ENCODE measurements around the gene CHMP1A.
A peak's percentile ranks its signal among the peaks of the same experiment; 100 is the strongest.
"Not testable (repeated sequence)": the region's sequence is repeated elsewhere in the genome, so short reads cannot be mapped to it uniquely, and the experiment has no call there.

CHMP1A gene

GRCh38 chr16:89657442-89658220 lies at the start of gene CHMP1A, which contains the start of gene SPATA33:
CHMP1A (minus strand) TSS chr16:89657708; CDS start chr16:89657588, 120 bp downstream.
SPATA33 (plus strand) TSS chr16:89657836; CDS start chr16:89657912, 76 bp downstream.
- peak; percentile 95 for DNase-seq

GRCh38 chr16:89706518-89707260 lies 49.2 kb upstream of the CHMP1A start:
- no peak for DNase-seq

- no peak for DNase-seq
Observed at GRCh38 chr16:89705006-89705405, 47.5 kb upstream of the CHMP1A start.

GRCh38 chr16:89704281-89704680 lies 46.8 kb upstream of the CHMP1A start:
- DNase-seq: no peak

- DNase-seq: peak; percentile 87
Observed at GRCh38 chr16:89701425-89702406, 44.2 kb upstream of the CHMP1A start, which contains the start of gene SPATA2L. SPATA2L (minus strand) TSS chr16:89701705; CDS start chr16:89701232, 473 bp downstream.

- no peak for DNase-seq
Observed at GRCh38 chr16:89700649-89701424, 43.3 kb upstream of the CHMP1A start.

- DNase-seq: peak; percentile 92
Observed at GRCh38 chr16:89700100-89700648, 42.7 kb upstream of the CHMP1A start.

GRCh38 chr16:89699629-89700099 lies 42.2 kb upstream of the CHMP1A start:
- not testable (repeated sequence) for DNase-seq

GRCh38 chr16:89698717-89699116 lies 41.2 kb upstream of the CHMP1A start:
- not testable (repeated sequence) for DNase-seq

- DNase-seq: no peak
Observed at GRCh38 chr16:89697616-89698331, 40.3 kb upstream of the CHMP1A start.

GRCh38 chr16:89697161-89697615 lies 39.7 kb upstream of the CHMP1A start:
- peak; percentile 66 for DNase-seq

GRCh38 chr16:89696670-89697128 lies 39.2 kb upstream of the CHMP1A start:
- no peak for DNase-seq

GRCh38 chr16:89695875-89696669 lies 38.6 kb upstream of the CHMP1A start:
- no peak for DNase-seq

- DNase-seq: no peak
Observed at GRCh38 chr16:89695086-89695874, 37.8 kb upstream of the CHMP1A start.

- DNase-seq: not testable (repeated sequence)
Observed at GRCh38 chr16:89694784-89695085, 37.2 kb upstream of the CHMP1A start.

- DNase-seq: no peak
Observed at GRCh38 chr16:89693931-89694783, 36.6 kb upstream of the CHMP1A start.

- DNase-seq: no peak
Observed at GRCh38 chr16:89693289-89693731, 35.8 kb upstream of the CHMP1A start.
